ENCODE measurements around the gene SESN3.

- no peak for TF ChIP-seq EZH2 (IDR thresholded peaks at IDR 0.05; ENCODE audit: borderline replicate concordance, low read depth, low read length, severe bottlenecking)
- TF ChIP-seq, protein P1, sequence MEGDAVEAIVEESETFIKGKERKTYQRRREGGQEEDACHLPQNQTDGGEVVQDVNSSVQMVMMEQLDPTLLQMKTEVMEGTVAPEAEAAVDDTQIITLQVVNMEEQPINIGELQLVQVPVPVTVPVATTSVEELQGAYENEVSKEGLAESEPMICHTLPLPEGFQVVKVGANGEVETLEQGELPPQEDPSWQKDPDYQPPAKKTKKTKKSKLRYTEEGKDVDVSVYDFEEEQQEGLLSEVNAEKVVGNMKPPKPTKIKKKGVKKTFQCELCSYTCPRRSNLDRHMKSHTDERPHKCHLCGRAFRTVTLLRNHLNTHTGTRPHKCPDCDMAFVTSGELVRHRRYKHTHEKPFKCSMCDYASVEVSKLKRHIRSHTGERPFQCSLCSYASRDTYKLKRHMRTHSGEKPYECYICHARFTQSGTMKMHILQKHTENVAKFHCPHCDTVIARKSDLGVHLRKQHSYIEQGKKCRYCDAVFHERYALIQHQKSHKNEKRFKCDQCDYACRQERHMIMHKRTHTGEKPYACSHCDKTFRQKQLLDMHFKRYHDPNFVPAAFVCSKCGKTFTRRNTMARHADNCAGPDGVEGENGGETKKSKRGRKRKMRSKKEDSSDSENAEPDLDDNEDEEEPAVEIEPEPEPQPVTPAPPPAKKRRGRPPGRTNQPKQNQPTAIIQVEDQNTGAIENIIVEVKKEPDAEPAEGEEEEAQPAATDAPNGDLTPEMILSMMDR (IDR thresholded peaks at IDR 0.05; ENCODE audit: borderline replicate concordance, extremely low read depth, low read length, poor library complexity, severe bottlenecking): no peak
These were observed 82.1 kb downstream of the SESN3 start for GRCh38 chr11:95148938-95149337.
